B cell (primary cell): Measurements from ENCODE around the gene IFNG-AS1. TPM values are rescaled to one million over a fixed set of nuclear protein-coding genes. Genes with fewer than 3 reads are reported as not detected.

ENCODE experiments used
- ATAC-seq: fragments of 200-7000 bp; cut with Tn5 transposase; one replicate; pipeline ENCODE4 v1.10.0; 2021; ENCODE audit warnings: low read depth, mild to moderate bottlenecking, moderate number of reproducible peaks, moderate library complexity
- CTCF ChIA-PET: fragments of 350-600 bp; sonication (Branson Sonifier 250); formaldehyde crosslinking; loops from one replicate; lab custom pipeline; 2021; ENCODE audit warnings: antibody characterized with exemption, inconsistent platforms; lab: Charles Lee
- POLR2A ChIA-PET: fragments of 350-600 bp; sonication (Branson Sonifier 250); formaldehyde crosslinking; loops from one replicate; lab custom pipeline; 2021; ENCODE audit warnings: antibody characterized with exemption; lab: Charles Lee
- DNase-seq: peaks from one replicate; pipeline ENCODE4 v3.0.0; 2013
- H2AFZ ChIP-seq: 2 replicates; pipeline ENCODE4 v1.6.1; 2012; ENCODE audit warnings: mild to moderate bottlenecking, low read depth, low read length; ENCODE audit not compliant: insufficient read depth, poor library complexity, severe bottlenecking
- H3K27ac ChIP-seq, 2 donors: 1 replicate in 1 of 2; 2 replicates in 1 of 2; pipeline ENCODE4 v1.5.1; 2012 to 2013; ENCODE audit warnings: low read length in 2 of 2, mild to moderate bottlenecking in 2 of 2, moderate library complexity in 1 of 2
- H3K27me3 ChIP-seq, 4 experiments: fragments of 200-600 bp in 1 of 4; sonication (generic) in 1 of 4; replicated peaks in 1 of 4; 1 replicate in 2 of 4; 2 replicates in 2 of 4; pipeline versions ENCODE4 v1.6.1 to v1.7.0; 2013 to 2016; ENCODE audit warnings: low read length in 3 of 4, mild to moderate bottlenecking in 2 of 4, mixed read lengths in 1 of 4, moderate library complexity in 1 of 4; ENCODE audit not compliant: insufficient read depth in 4 of 4, control insufficient read depth in 3 of 4; ENCODE audit errors: control extremely low read depth in 1 of 4
- H3K36me3 ChIP-seq, 2 experiments: replicated peaks in 1 of 2; 1 replicate in 1 of 2; 2 replicates in 1 of 2; pipeline versions ENCODE4 v1.6.1 to v1.7.1; 2013; ENCODE audit warnings: low read length in 1 of 2; ENCODE audit not compliant: insufficient read depth in 2 of 2, control insufficient read depth in 1 of 2; ENCODE audit errors: control extremely low read depth in 1 of 2, extremely low read depth in 1 of 2
- H3K4me1 ChIP-seq, 2 donors: fragments of 200-600 bp in 1 of 2; sonication (generic) in 1 of 2; 1 replicate in 1 of 2; 2 replicates in 1 of 2; pipeline versions ENCODE4 v1.5.1 to v1.6.1; 2013 to 2017; ENCODE audit warnings: low read length in 2 of 2; ENCODE audit not compliant: control insufficient read depth in 2 of 2, insufficient read depth in 2 of 2
- H3K4me2 ChIP-seq: replicated peaks from 2 replicates; pipeline ENCODE3; 2012; ENCODE audit warnings: mild to moderate bottlenecking, low read depth, low read length; ENCODE audit not compliant: poor library complexity, severe bottlenecking
- H3K4me3 ChIP-seq, 5 experiments: fragments of 200-600 bp in 1 of 5; sonication (generic) in 1 of 5; 1 replicate in 3 of 5; 2 replicates in 2 of 5; pipeline versions ENCODE4 v1.5.1 to v1.7.0; 2011 to 2016; ENCODE audit warnings: low read length in 4 of 5, mild to moderate bottlenecking in 4 of 5, low read depth in 2 of 5, control low read depth in 1 of 5, moderate library complexity in 1 of 5; ENCODE audit not compliant: insufficient read depth in 1 of 5; ENCODE audit errors: control extremely low read depth in 1 of 5, extremely low read depth in 1 of 5
- H3K79me2 ChIP-seq: fragments of 200-600 bp; sonication (generic); one replicate; pipeline ENCODE4 v1.6.0; 2016; ENCODE audit warnings: low read length; ENCODE audit not compliant: control insufficient read depth, insufficient read depth
- H3K9ac ChIP-seq: fragments of 200-600 bp; sonication (generic); 2 replicates; pipeline ENCODE4 v1.6.1; 2017; ENCODE audit warnings: mild to moderate bottlenecking, low read length, moderate library complexity
- H3K9me3 ChIP-seq, 3 donors: one replicate each; pipeline versions ENCODE4 v1.6.1 to v1.7.1; 2013; ENCODE audit warnings: low read length in 2 of 3; ENCODE audit not compliant: control insufficient read depth in 2 of 3, insufficient read depth in 1 of 3; ENCODE audit errors: control extremely low read depth in 1 of 3
- H4K20me1 ChIP-seq: 2 replicates; pipeline ENCODE4 v1.6.0; 2012; ENCODE audit warnings: mild to moderate bottlenecking, low read length; ENCODE audit not compliant: insufficient read depth, control insufficient read depth, poor library complexity, severe bottlenecking
- H3K27ac Mint-ChIP-seq: one replicate; pipeline ENCODE4 v1.8.0; 2021; ENCODE audit warnings: mixed read lengths
- H3K27me3 Mint-ChIP-seq: one replicate; pipeline ENCODE4 v1.8.0; 2021; ENCODE audit warnings: mixed read lengths
- H3K4me1 Mint-ChIP-seq: one replicate; pipeline ENCODE4 v1.8.0; 2021; ENCODE audit warnings: mixed read lengths
- H3K4me3 Mint-ChIP-seq: one replicate; pipeline ENCODE4 v1.8.0; 2021; ENCODE audit warnings: mixed read lengths
- H3K9me3 Mint-ChIP-seq: one replicate; pipeline ENCODE4 v1.8.0; 2022; ENCODE audit warnings: mixed read lengths; ENCODE audit not compliant: insufficient read depth
- CTCF ChIP-seq: fragments of 200-600 bp; IDR thresholded peaks from one replicate; pipeline ENCODE4 v1.8.0; 2022; ENCODE audit warnings: antibody characterized with exemption, mild to moderate bottlenecking
- EZH2 ChIP-seq: IDR thresholded peaks from 2 replicates; pipeline ENCODE4 v1.6.1; 2012; ENCODE audit warnings: borderline replicate concordance, low read depth, mild to moderate bottlenecking, moderate library complexity, low read length; ENCODE audit not compliant: insufficient read depth, poor library complexity, severe bottlenecking
- WGBS: methylation state at CpG from one replicate; pipeline ENCODE4 v1.1.5; 2013; ENCODE audit warnings: missing lambda C conversion rate; ENCODE audit not compliant: insufficient coverage; 5-methylcytosine and 5-hydroxymethylcytosine counted together
- intact Hi-C: fragments of 100-400 bp; cut with micrococcal nuclease; formaldehyde crosslinking; loops from one replicate; pipeline ENCODE4 v1.10.0; 2022
- polyA plus RNA-seq: library from polyadenylated mRNA; depleted of rRNA; stranded (reverse); fragments of >200 nt; gene quantifications from 2 replicates; pipeline ENCODE4 v1.2.3, GENCODE V29; 2012
- total RNA-seq, 2 donors: library from RNA; stranded (reverse); fragments of 120-200 nt in 1 of 2; gene quantifications; 1 replicate in 1 of 2; 2 replicates in 1 of 2; pipeline versions ENCODE4 v1.2.3 to v1.2.4, GENCODE V29; 2013 to 2022

IFNG-AS1 gene
- total and polyA plus RNA-seq, 2 donors (not counting 1 experiment from before 2014, with no cell fraction given): 1.8 to 19.0 TPM

- H4K20me1 ChIP-seq: no peaks in the 10 kb centered on the region
- no peak overlapping the region for H3K4me3 ChIP-seq
- WGBS: no CpG with 5 or more reads among the region's 1 CpG
- H3K9me3 ChIP-seq: peaks cover 1 to 20% (median 7%) of the 10 kb centered on the region in 3 donors
- H3K27ac ChIP-seq: no peak overlapping the region
- H3K4me1 ChIP-seq: peaks cover 5 to 28% of the 10 kb centered on the region in 2 donors
- H3K36me3 ChIP-seq: no peaks in the 10 kb centered on the region
- H3K27me3 ChIP-seq: no peaks in the 10 kb centered on the region
- Mint-ChIP-seq H3K4me1 (peaks cover 38% of the 10 kb centered on the region), H3K4me3 (no peak overlapping the region), H3K9me3 (peaks cover 10% of the 10 kb centered on the region), H3K27me3 (no peaks in the 10 kb centered on the region), H3K27ac (no peak overlapping the region)
- DNase-seq: no peak
- H2AFZ ChIP-seq: no peak overlapping the region
- ChIA-PET POLR2A (no interaction called here), CTCF (no interaction called here)
- ATAC-seq: no peak
- H3K79me2 ChIP-seq: no peaks in the 10 kb centered on the region
- peak overlapping the region; percentile 36 for H3K4me2 ChIP-seq
- TF ChIP-seq CTCF (no peak), EZH2 (no peak)
- H3K9ac ChIP-seq: no peak overlapping the region
- intact Hi-C loops: no loop called here
These were observed 75.9 kb downstream of the IFNG-AS1 start for GRCh38 chr12:68065163-68065562.

GRCh38 chr12:68065687-68066086 is 76.4 kb downstream of the IFNG-AS1 start:
- ATAC-seq (no peak), DNase-seq (no peak)
- Histone ChIP-seq H2AFZ (no peak overlapping the region), H4K20me1 (no peaks in the 10 kb centered on the region), H3K4me2 (peak overlapping the region; percentile 36), H3K79me2 (no peaks in the 10 kb centered on the region), H3K9me3 (peaks cover 1 to 20% (median 7%) of the 10 kb centered on the region in 3 donors), H3K27ac (no peak overlapping the region), H3K36me3 (no peaks in the 10 kb centered on the region), H3K27me3 (no peaks in the 10 kb centered on the region), H3K4me1 (peaks cover 5 to 30% of the 10 kb centered on the region in 2 donors), H3K4me3 (no peak overlapping the region), H3K9ac (no peak overlapping the region)
- H3K27ac Mint-ChIP-seq: peak overlapping the region; percentile 4
- 75% methylated on average over 1 of the region's 1 CpG for WGBS
- POLR2A ChIA-PET: no interaction called here
- intact Hi-C loops: no loop called here
- H3K4me3 Mint-ChIP-seq: peak overlapping the region; percentile 18
- CTCF ChIA-PET: no interaction called here
- H3K4me1 Mint-ChIP-seq: peaks cover 43% of the 10 kb centered on the region
- no peaks in the 10 kb centered on the region for H3K27me3 Mint-ChIP-seq
- no peak for TF ChIP-seq CTCF
- TF ChIP-seq EZH2: no peak
- H3K9me3 Mint-ChIP-seq: peaks cover 10% of the 10 kb centered on the region
